Lung (tissue), 12 donors: ENCODE results near the gene DNAJB6. TPM values are rescaled to one million over a fixed set of nuclear protein-coding genes. Genes with fewer than 3 reads are reported as not detected.

Source experiments
- ATAC-seq: fragments of 200-7000 bp; cut with Tn5 transposase; one replicate; pipeline ENCODE4 v1.9.1; 2020; ENCODE audit warnings: moderate number of reproducible peaks; ENCODE audit not compliant: insufficient read depth, low FRiP score
- DNase-seq, 3 donors: peaks; one replicate each; pipeline ENCODE4 v3.0.0-alpha.2; 2013 to 2017
- H3K27ac ChIP-seq, 2 donors: one replicate each; pipeline ENCODE4 v1.5.1; 2013; ENCODE audit warnings: mild to moderate bottlenecking in 2 of 2, moderate library complexity in 2 of 2, control low read depth in 1 of 2, inconsistent platforms in 1 of 2, low read depth in 1 of 2, low read length in 1 of 2
- H3K27me3 ChIP-seq, 3 donors: one replicate each; pipeline ENCODE4 v1.5.1; 2013; ENCODE audit warnings: low read length in 2 of 3; ENCODE audit not compliant: control insufficient read depth in 3 of 3, insufficient read depth in 3 of 3
- H3K36me3 ChIP-seq, 4 donors: one replicate each; pipeline ENCODE4 v1.5.1; 2013; ENCODE audit warnings: low read length in 4 of 4, mild to moderate bottlenecking in 1 of 4, moderate library complexity in 1 of 4; ENCODE audit not compliant: control insufficient read depth in 4 of 4, insufficient read depth in 4 of 4
- H3K4me1 ChIP-seq, 5 donors: one replicate each; pipeline ENCODE4 v1.5.1; 2013; ENCODE audit warnings: low read length in 5 of 5, mild to moderate bottlenecking in 2 of 5, moderate library complexity in 1 of 5; ENCODE audit not compliant: control insufficient read depth in 5 of 5, insufficient read depth in 5 of 5
- H3K4me3 ChIP-seq: one replicate; pipeline ENCODE4 v1.5.1; 2013; ENCODE audit warnings: mild to moderate bottlenecking, control low read depth, moderate library complexity
- H3K9ac ChIP-seq, 2 donors: one replicate each; pipeline ENCODE4 v1.5.1; 2013; ENCODE audit warnings: low read length in 2 of 2, control low read depth in 1 of 2; ENCODE audit not compliant: insufficient read depth in 1 of 2
- H3K9me3 ChIP-seq, 4 donors: one replicate each; pipeline ENCODE4 v1.5.1; 2013; ENCODE audit warnings: low read length in 3 of 4, mild to moderate bottlenecking in 1 of 4, moderate library complexity in 1 of 4; ENCODE audit not compliant: control insufficient read depth in 4 of 4, insufficient read depth in 3 of 4
- CTCF ChIP-seq: IDR thresholded peaks from 2 replicates; pipeline ENCODE4 v1.5.1; 2012; ENCODE audit warnings: mild to moderate bottlenecking; ENCODE audit errors: control extremely low read depth, extremely low read depth
- WGBS, 2 donors: extraction: QIAGEN DNeasy Blood & Tissue Kit; methylation state at CpG; one replicate each; pipeline ENCODE4 v1.1.7; 2013; 5-methylcytosine and 5-hydroxymethylcytosine counted together
- polyA plus RNA-seq, 2 donors: library from polyadenylated mRNA; stranded (reverse); fragments of 200-250 nt; gene quantifications; one replicate each; pipeline ENCODE4 v1.2.1, GENCODE V29; 2013
- total RNA-seq, 2 donors: library from RNA; depleted of rRNA in 1 of 2; stranded (reverse); fragments of >200 nt in 1 of 2; gene quantifications; one replicate each; pipeline ENCODE4 v1.2.1, GENCODE V29; 2014 to 2021
- donor health status: control.
- donor health status: control.
- donor health status: Bipolar disorder and iron deficiency.
- donor health status: healthy.
- donor health status: DM: yes; HTN: yes; CAD: no.

Gene DNAJB6
- total and polyA plus RNA-seq, 4 donors = 58.1 to 117 (median 83.0) TPM

- DNase-seq = no peak
- no peak for TF ChIP-seq CTCF
- WGBS, 2 donors = 65 to 84% methylated on average over 29 of the region's 29 CpGs
Observed at GRCh38 chr7:157401567-157402387, 65.0 kb downstream of the DNAJB6 start.

GRCh38 chr7:157402388-157402703 is 65.5 kb downstream of the DNAJB6 start:
- H3K9me3 ChIP-seq = peaks cover 0 to 2% (median 0%) of the 10 kb centered on the region in 4 donors
- no peak overlapping the region for H3K4me3 ChIP-seq
- peaks cover 0 to 28% (median 1%) of the 10 kb centered on the region in 4 donors for H3K36me3 ChIP-seq
- 86 to 88% methylated on average over 12 of the region's 12 CpGs for WGBS, 2 donors
- TF ChIP-seq CTCF = no peak
- peaks cover 0 to 11% (median 6%) of the 10 kb centered on the region in 5 donors for H3K4me1 ChIP-seq
- H3K27ac ChIP-seq = no peak overlapping the region
- ATAC-seq = no peak
- no peak for DNase-seq
- no peaks in the 10 kb centered on the region for H3K27me3 ChIP-seq
- no peak overlapping the region for H3K9ac ChIP-seq

More at GRCh38 chr7:157401567-157402387, 65.0 kb downstream of the DNAJB6 start:
- no peak for ATAC-seq
- Histone ChIP-seq H3K9me3 (no peaks in the 10 kb centered on the region), H3K4me1 (peaks cover 0 to 11% (median 6%) of the 10 kb centered on the region in 5 donors), H3K9ac (no peak overlapping the region), H3K36me3 (peaks cover 0 to 28% (median 1%) of the 10 kb centered on the region in 4 donors), H3K27ac (no peak overlapping the region), H3K27me3 (no peaks in the 10 kb centered on the region), H3K4me3 (no peak overlapping the region)

- DNase-seq (no peak), ATAC-seq (no peak)
- H3K9me3 ChIP-seq = peaks cover 0 to 2% (median 0%) of the 10 kb centered on the region in 4 donors
- H3K9ac ChIP-seq = no peak overlapping the region
- no peak overlapping the region for H3K4me3 ChIP-seq
- H3K36me3 ChIP-seq = peaks cover 0 to 28% (median 1%) of the 10 kb centered on the region in 4 donors
- peaks cover 0 to 10% (median 4%) of the 10 kb centered on the region in 5 donors for H3K4me1 ChIP-seq
- no peak overlapping the region for H3K27ac ChIP-seq
- TF ChIP-seq CTCF = no peak
- no peaks in the 10 kb centered on the region for H3K27me3 ChIP-seq
- WGBS, 2 donors = 84 to 86% methylated on average over 21 of the region's 21 CpGs
Observed at GRCh38 chr7:157402911-157403534, 66.2 kb downstream of the DNAJB6 start.
